ENCODE measurements around the gene CTDSP2. TPM values are rescaled to one million over a fixed set of nuclear protein-coding genes. Genes with fewer than 3 reads are reported as not detected.

CTDSP2 gene
- 130 TPM for total RNA-seq

GRCh38 chr12:57846577-57847319, at the start of gene CTDSP2:
Gene CTDSP2, minus strand, starts transcription at chr12:57846729. Its CDS starts 294 bp downstream, at chr12:57846435.

DNA sequence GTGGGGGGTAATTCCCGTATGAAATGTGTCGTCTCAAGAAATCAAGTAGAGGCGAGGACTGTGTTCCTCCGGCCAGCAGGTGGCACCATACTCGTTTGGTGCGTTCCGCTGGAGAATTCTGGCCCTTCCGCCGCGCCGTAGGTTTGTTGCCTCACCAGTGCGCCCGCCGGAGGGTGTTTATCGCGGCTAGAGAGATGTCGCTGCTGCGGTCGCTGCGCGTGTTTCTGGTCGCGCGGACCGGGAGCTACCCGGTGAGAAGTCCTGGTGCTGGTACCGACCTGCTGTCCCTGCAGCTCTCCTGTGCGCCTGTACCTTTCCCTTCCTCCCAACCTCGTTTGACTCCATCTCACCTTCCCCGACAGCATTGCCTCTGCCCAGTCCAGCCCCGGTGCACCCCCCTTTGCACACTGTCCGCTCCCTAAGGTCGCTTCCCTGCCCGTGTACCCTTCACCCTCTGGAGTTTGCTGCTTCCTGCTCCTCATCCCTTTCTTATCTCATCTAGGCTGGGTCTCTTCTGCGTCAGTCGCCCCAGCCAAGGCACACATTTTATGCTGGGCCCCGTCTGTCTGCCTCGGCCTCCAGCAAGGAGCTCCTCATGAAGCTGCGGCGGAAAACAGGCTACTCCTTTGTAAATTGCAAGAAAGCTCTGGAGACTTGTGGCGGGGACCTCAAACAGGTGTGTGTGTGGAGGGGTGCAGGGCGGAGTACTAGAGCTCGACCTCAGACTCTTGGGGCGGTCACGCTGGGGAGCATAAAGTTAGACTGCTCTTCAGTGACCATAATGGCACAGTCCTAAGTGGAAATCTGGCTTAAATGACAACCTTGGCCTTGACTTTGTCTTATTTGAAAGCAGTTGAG, 63.7 kb downstream of the CTDSP2 start, which contains the start of gene TSFM:
TSFM (plus strand) TSS at position 180 of the 858 bp plus-strand sequence; CDS start at position 195, 15 bp downstream.

GRCh38 chr12:57772429-57773322, 73.9 kb downstream of the CTDSP2 start, which contains the start of gene EEF1AKMT3:
Gene EEF1AKMT3, plus strand, starts transcription at chr12:57772614. Its CDS starts 111 bp downstream, at chr12:57772725.

GRCh38 chr12:57771873-57772428, 74.6 kb downstream of the CTDSP2 start, which contains the start of gene METTL1:
Gene METTL1, minus strand, starts transcription at chr12:57772105. Its CDS starts 22 bp downstream, at chr12:57772083.

Small RNAs within 50 kb of the gene (small RNA-seq; reads per million reads assigned to genes)
- gene MIR26A2 (ENCODE audit: low replicate concordance) (3.8 reads per million, percentile 92 among the genes with 10 or more reads in this experiment), gene RNU6-1083P (ENCODE audit: low replicate concordance) (not detected)

Other genes starting within 250 kb of the CTDSP2 start
- gene DTX3, start 241.9 kb downstream of the CTDSP2 start, total RNA-seq = 44.4 TPM
- gene ARHGEF25, start 235.3 kb downstream of the CTDSP2 start, total RNA-seq = 29.2 TPM
- gene B4GALNT1, start 213.5 kb downstream of the CTDSP2 start, total RNA-seq = 1.3 TPM
- 124 TPM for gene OS9, start 152.6 kb downstream of the CTDSP2 start, total RNA-seq
- 2.9 TPM for gene AGAP2, start 108.0 kb downstream of the CTDSP2 start, total RNA-seq
- 41.7 TPM for gene TSPAN31, start 101.7 kb downstream of the CTDSP2 start, total RNA-seq
- gene CDK4, start 94.4 kb downstream of the CTDSP2 start, total RNA-seq = 87.5 TPM
- gene MARCHF9, start 91.6 kb downstream of the CTDSP2 start, total RNA-seq = 8.9 TPM
- 1.1 TPM for gene CYP27B1, start 79.7 kb downstream of the CTDSP2 start, total RNA-seq
- 10.3 TPM for gene METTL1, start 74.6 kb downstream of the CTDSP2 start, total RNA-seq
- 11.1 TPM for gene EEF1AKMT3, start 74.1 kb downstream of the CTDSP2 start, total RNA-seq
- gene TSFM, start 63.9 kb downstream of the CTDSP2 start, total RNA-seq = 15.0 TPM
- 5.0 TPM for gene AVIL, start 28.0 kb downstream of the CTDSP2 start, total RNA-seq
- 18.0 TPM for gene ATP23, start 94.8 kb upstream of the CTDSP2 start, total RNA-seq